HG02571 (cell line): ENCODE data around the gene SOX8.

Experiments
- ATAC-seq: cut with Tn5 transposase; IDR thresholded peaks from one replicate; pipeline ENCODE4 v1.9.1; 2021; ENCODE audit warnings: mild to moderate bottlenecking, moderate library complexity; ENCODE audit not compliant: unreplicated experiment

SOX8 gene

GRCh38 chr16:1003391-1004347, 22.1 kb downstream of the SOX8 start:
- no peak for ATAC-seq

GRCh38 chr16:1005286-1005685, 23.7 kb downstream of the SOX8 start:
- no peak for ATAC-seq

- no peak for ATAC-seq
Observed at GRCh38 chr16:1006781-1007180, 25.2 kb downstream of the SOX8 start.

GRCh38 chr16:1007284-1007850, 25.8 kb downstream of the SOX8 start:
- ATAC-seq = no peak

GRCh38 chr16:1008085-1008484, 26.5 kb downstream of the SOX8 start:
- ATAC-seq = no peak

- ATAC-seq = no peak
Observed at GRCh38 chr16:1009358-1010150, 28.0 kb downstream of the SOX8 start.

- no peak for ATAC-seq
Observed at GRCh38 chr16:1010251-1010650, 28.7 kb downstream of the SOX8 start.

GRCh38 chr16:1010815-1011214, 29.2 kb downstream of the SOX8 start:
- no peak for ATAC-seq

- ATAC-seq = no peak
Observed at GRCh38 chr16:1011316-1012082, 29.9 kb downstream of the SOX8 start.

GRCh38 chr16:1012135-1012534, 30.6 kb downstream of the SOX8 start:
- no peak for ATAC-seq

- ATAC-seq = no peak
Observed at GRCh38 chr16:1012722-1013592, 31.4 kb downstream of the SOX8 start.

GRCh38 chr16:1013593-1013900, 32.0 kb downstream of the SOX8 start:
- ATAC-seq = no peak

- ATAC-seq = no peak
Observed at GRCh38 chr16:1014221-1014620, 32.7 kb downstream of the SOX8 start.

- ATAC-seq = no peak
Observed at GRCh38 chr16:1014771-1015495, 33.4 kb downstream of the SOX8 start.

- no peak for ATAC-seq
Observed at GRCh38 chr16:1018447-1019198, 37.1 kb downstream of the SOX8 start.

- no peak for ATAC-seq
Observed at GRCh38 chr16:1019231-1020090, 37.9 kb downstream of the SOX8 start.

GRCh38 chr16:1020091-1020399, 38.5 kb downstream of the SOX8 start:
- ATAC-seq = no peak

- ATAC-seq = no peak
Observed at GRCh38 chr16:1020591-1020990, 39.0 kb downstream of the SOX8 start.
